Astrocyte of the hippocampus (primary cell): Measurements from ENCODE around the gene AHNAK.

Source experiments
- DNase-seq: peaks from one replicate; pipeline ENCODE4 v3.0.0; 2011; ENCODE audit warnings: low read depth, low spot score

AHNAK gene

GRCh38 chr11:62437616-62438015, 109.0 kb downstream of the AHNAK start:
- no peak for DNase-seq

DNA sequence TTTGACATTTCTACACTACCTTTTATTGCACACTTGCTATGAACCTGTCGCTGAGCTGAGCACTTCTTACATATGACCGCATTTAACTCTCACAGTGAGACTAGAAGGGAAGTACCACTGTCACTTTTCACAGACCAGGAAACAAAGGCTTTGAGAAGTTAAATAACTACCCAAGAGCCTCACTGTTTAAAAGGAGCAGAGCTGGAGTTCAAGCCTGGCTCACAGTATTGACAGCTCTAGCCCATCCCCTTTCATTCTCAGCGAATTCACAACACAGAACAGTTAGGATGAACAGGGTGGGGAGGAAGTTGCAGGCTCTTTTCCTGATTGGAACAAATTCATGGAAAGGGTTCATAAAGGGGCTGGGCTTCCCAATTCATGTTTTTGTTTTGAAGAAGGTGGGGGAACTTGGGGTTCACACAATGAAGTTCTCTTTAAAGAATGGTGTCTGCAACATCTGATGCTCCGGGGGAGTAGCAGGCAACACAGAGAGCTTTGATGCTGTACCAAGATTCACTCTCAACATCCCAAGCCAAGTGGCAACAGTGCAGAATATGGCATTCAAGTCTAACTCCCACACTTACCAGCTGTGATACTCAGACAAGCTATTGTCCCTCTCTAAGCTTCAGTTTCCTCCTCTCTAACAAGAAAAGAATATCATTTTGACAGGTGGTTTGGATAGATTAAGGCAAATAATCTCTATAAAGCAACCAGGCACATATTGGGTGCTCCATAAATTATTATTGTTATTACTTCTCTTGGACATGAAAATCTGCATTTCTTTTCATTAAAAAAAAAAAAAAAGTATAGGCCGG, 110.6 kb downstream of the AHNAK start:
- DNase-seq: no peak

DNA sequence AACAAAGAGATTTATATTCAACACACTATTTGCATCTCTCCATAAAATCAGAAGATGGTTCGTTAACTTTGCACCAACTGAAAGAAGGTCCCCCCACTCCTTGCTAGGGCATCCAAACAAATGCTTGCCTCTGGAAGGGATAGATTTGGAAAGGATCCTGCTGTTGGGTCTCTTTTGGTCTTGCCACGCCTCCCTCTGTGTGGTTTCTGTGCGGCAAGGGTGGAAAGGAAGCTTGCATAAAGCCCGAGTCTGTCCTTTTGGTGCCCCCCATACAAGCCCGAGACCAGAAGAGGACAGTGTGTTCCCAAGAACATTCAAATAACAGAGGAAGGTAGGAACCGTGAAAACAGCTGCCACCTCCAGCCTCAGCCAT, 112.7 kb downstream of the AHNAK start:
- peak; percentile 35 for DNase-seq

- peak; percentile 38 for DNase-seq
Measured at GRCh38 chr11:62433141-62433903, 113.3 kb downstream of the AHNAK start.

GRCh38 chr11:62432695-62433094, 113.9 kb downstream of the AHNAK start:
- DNase-seq: no peak

DNA sequence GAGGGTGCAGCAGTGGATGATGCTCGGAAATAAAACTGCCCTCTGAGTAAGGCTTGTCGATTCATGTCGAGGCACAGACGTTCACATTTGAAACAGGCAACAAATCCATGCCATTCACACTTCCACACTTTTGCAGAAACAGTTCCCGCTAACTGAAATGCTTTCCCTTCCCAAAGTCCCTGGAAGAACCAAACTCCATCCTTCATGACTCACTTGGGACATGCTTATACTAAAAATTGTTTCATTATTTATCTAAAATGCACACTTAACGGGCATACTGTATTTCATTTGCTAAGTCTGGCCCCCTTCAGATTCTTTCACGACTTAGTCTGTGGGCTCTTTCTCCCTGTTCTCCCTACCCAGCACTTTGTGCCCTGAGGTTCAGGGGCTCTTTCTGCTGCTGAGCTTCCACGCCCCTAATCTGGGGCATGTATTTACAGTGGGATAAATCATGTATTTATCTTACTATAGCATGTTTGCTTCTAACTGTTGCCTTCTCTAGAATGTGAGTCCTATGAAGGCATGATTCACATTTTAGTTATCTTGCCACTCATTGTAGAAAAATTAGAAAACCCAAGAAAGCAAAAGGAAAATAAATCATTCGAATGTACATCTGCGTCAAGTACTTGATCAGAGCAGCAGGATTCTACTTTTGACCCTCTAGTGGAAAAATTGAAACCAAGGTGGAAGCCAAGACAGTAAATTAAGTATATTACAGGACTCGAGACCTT, 115.3 kb downstream of the AHNAK start:
- peak; percentile 59 for DNase-seq

DNA sequence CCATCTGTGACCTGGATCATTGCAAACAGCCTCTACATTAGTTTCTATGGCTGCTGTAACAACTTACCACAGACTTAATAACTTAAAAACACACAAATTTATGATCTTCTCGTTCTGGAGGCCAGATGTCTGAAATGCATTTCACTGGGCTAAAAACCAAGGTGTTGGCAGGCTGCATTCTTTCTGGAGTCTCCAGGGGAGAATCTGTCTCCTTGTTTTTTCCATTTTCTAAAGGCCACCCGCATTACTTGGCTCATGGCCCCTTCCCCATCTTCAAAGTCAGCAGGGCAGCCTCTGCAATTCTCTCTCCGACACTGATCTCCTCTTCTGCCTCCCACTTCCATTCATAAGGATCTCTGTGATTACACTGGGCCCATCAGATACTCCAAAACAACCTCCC, 116.2 kb downstream of the AHNAK start:
- DNase-seq: no peak

GRCh38 chr11:62428871-62429560, 117.6 kb downstream of the AHNAK start:
- no peak for DNase-seq

GRCh38 chr11:62427630-62428233, 118.9 kb downstream of the AHNAK start:
- DNase-seq: peak; percentile 29

DNA sequence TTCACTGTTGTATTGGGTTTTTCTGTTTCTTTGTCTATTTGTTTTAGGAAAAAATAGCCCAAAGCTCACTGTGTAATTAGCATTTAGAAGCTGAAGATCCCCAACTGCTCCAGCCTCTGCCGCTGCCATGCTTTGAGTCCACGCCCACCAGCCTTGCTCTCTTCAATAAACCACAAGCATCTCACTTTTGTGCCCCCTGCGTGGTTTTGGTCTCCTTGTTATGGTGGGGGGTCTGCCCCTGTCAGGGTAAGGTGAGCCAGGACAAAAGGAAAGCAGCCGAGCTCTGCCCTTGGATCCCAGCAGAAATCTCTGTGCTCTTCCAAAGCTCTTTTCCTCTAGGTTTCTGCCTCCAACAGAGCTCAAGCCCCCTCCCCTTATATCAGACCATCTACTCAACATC, 123.6 kb downstream of the AHNAK start:
- peak; percentile 54 for DNase-seq

- DNase-seq: no peak
Measured at GRCh38 chr11:62421996-62422395, 124.6 kb downstream of the AHNAK start.

- DNase-seq: no peak
Measured at GRCh38 chr11:62420882-62421281, 125.7 kb downstream of the AHNAK start.

GRCh38 chr11:62419943-62420342, 126.7 kb downstream of the AHNAK start:
- no peak for DNase-seq

- no peak for DNase-seq
Measured at GRCh38 chr11:62419314-62419929, 127.2 kb downstream of the AHNAK start.

DNA sequence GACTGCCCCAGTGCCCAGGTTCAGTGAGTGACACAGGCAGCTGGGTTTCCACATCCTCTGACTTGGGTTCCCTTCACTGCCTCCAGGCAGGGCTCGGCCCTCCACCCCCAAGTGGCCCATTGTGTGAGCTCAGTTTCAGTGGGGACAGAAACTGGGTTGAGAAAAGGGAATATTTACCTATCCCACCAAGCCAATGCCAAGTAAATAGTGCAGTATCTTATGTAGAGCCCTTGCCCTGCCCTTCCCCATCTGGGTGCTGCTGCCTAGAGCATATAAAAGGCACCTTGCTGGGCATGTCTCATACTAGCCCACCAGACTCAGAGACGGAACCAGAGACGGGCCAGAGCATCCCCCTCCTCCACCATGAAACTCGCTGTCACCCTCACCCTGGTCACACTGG, 127.9 kb downstream of the AHNAK start, which contains the start of gene SCGB1A1:
TSS of gene SCGB1A1 (plus strand) at position 301 of the 400 bp plus-strand sequence. CDS start at position 364, 63 bp downstream.
- DNase-seq: no peak

DNA sequence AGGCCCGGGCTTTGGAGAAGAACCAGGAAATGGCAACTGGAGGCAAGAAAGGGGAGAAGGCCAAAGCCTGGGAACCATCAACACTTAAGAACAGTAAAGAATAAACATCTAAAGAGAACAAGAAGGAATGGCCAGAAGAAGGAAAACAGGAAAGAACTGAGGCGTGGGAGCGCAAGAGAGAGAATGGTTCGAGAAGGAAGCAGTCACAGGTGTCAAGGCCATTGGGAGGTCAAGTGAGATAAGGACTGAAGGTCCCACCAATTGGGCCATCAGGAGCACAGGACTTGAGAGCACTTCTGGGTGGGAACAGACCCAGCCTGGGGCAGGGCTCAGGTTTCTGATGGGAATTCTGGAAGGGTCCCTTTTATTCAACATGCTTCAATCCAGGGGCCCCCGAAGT, 128.5 kb downstream of the AHNAK start:
- no peak for DNase-seq

DNA sequence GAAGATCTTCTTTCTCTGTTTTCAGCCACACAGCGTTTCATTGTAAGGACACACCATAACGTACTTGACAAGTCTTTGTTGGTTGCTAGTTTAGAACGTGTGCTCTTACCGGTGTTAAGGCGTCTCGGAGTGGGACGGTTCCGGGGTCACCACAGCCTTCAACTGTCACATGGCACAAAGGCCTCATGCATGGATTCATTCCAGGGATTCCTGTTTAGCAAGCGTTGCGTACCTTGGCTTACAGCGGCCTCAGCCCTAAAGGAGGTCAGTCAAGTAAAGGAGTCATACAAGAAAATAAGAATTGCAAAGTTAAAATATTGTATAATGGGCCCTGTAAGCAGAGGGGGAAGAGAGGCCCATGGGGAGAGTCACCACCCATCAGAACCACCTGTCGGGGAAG, 130.0 kb downstream of the AHNAK start:
- DNase-seq: no peak

GRCh38 chr11:62413060-62413696, 133.4 kb downstream of the AHNAK start:
- no peak for DNase-seq

GRCh38 chr11:62411524-62411923, 135.1 kb downstream of the AHNAK start:
- DNase-seq: peak; percentile 48

GRCh38 chr11:62410972-62411371, 135.6 kb downstream of the AHNAK start:
- DNase-seq: no peak
